ENCODE measurements around the gene TDRD9. TPM values are rescaled to one million over a fixed set of nuclear protein-coding genes. Genes with fewer than 3 reads are reported as not detected.

The TDRD9 gene
- polyA plus RNA-seq, 4 donors, result 1.5 to 3.0 (median 2.8) TPM

DNA sequence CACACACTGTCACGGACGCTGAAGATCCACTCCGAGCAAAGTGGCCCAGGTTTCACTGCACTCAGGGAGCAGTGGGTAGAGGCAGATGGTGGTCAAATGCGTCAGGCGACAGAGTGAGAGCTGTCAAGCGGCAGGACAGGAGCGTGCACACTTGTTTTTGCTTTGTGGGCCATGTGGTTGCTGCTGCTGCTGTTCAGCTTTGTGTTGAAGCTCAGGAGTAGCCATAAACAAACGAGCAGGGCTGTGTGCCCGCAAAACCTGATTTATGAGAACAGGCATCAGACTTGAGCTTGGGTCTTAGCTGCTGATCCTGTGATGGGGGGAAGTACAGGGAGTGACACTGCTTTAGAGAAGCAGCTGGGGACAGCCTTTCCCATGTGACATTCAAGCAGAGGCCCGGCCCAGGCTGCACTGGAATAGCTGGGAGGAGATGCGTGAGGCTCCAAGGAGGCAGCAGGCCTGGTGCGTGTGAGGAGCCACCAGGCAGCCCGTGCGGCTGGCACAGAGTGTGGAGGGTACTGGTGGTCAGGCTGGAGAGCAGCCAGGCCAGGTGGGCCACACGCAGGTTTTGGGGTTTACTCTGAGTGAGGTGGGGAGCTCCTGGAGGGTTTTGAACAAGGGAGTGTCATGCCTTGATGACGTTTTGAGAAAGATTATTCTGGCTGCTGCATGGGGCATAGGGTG, 126.1 kb downstream of the TDRD9 start:
- no peak for DNase-seq (ENCODE audit: low read depth in 4 of 4, low spot score in 2 of 4)

DNA sequence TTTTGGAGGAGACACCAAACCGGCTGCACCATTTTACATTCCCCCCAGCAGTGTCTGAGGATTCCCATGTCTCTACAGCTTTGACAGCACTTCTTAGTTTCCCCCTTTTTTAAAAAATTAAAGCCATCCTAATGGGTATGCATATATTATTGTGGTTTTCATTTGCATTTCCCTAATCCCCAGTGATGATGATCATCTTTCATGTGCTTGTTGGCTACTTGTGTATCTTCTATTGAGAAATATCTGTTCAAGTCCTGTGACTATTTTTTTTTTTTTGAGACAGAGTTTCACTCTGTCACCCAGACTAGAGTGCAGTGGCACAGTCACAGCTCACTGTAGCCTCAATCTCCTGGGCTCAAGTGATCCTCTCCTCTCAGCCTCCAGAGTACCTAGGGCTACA, 134.0 kb downstream of the TDRD9 start:
- no peak for DNase-seq (ENCODE audit: low read depth in 4 of 4, low spot score in 2 of 4)

DNA sequence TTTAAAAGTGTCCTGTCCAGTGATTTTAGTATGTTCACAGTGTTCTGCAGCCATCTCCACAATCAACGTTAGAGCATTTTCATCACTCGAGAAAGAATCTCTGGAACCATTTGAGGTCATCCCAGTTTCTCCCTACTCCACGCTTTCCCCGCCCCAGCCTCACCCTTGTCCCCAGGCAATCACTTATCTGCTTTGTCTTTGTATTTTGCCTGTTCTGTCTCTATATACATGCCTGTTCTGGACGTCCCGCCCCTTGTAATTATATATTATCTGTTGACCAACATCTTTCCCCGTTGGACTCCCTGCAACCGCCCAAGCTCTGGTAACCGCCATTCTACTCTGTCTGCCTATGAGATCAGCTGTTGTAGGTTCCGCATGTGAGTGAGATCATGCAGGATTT, 135.7 kb downstream of the TDRD9 start:
- no peak for DNase-seq (ENCODE audit: low read depth in 4 of 4, low spot score in 2 of 4)

DNA sequence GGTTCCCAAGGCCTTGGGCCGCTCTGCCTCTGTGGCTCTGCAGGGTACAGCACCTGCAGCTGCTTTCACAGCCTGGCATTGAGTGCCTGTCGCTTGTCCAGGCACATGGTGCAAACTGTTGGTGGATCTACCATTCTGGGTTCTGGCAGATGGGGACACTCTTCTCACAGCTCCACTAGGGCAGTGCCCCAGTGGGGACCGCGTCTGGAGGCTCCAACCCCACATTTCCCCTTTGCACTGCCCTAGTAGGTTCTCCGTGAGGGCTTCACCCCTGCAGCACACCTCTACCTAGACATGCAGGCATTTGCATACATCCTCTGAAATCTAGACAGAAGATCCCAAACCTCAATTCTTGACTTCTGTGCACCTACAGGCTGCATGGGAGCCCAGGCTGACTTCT, 138.0 kb downstream of the TDRD9 start:
- DNase-seq (ENCODE audit: low read depth in 4 of 4, low spot score in 2 of 4), result no peak

DNA sequence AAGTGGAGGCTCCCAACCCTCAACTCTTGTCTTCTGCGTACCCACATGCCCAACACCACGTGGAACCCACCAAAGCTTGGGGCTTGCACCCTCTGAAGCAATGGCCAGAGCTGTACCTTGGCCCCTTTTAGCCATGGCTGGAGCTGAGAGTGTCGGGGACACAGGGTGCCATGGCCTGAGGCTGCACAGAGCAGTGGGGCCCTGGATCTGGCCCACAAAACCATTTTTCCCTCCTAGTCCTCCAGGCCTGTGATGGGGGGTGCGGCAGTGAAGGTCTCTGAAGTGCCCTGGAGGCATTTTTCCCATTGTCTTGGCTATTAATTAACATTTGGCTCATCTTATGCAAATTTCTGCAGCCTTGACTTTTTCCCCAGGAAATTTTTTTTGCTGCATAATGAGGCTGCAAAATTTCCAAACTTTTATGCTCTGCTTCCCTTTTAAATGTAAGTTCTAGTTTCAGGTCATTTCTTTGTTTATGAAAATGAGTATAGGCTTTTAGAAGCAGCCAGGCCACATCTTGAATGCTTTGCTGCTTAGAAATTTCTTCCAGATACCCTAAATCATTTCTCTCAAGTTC, 138.6 kb downstream of the TDRD9 start:
- DNase-seq (ENCODE audit: low read depth in 4 of 4, low spot score in 2 of 4), result no peak

DNA sequence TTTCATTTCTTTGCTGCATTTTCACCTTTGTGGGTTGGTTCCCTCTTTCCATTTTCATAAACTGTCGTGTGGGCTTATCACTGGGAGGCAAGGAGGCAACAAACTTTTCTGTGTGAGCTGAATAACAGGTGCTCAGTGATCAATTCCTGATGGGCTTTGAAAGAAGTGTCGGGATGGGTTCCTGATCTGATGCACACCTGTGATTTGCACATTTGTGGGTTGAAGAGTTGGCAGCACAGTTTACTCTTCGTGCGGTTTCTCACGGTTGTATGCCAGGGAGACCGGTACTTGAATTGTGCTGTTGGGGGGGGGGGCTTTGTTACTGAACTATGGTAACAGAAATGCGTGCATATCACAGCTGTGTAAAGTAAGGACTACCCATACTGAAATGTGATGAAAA, 141.3 kb downstream of the TDRD9 start:
- no peak for DNase-seq (ENCODE audit: low read depth in 4 of 4, low spot score in 2 of 4)

DNA sequence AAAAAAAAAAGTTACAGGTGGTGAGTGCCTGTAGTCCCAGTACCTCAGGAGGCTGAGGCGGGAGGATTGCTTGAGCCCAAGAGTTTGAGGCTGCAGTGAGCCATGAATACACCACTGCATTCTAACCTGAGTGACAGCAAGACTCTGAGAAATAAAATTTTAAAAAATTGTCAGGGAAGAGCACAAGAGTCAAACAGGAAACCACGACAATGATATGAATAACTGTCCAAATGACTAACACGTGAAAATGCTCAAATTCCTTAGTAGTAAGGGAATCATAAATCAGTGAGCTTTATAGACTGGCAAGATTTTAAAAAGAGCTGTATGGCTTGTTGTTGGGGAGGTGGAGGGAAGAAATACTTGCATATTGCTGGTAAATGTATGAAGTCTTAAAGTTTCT, 144.3 kb downstream of the TDRD9 start:
- DNase-seq (ENCODE audit: low read depth in 4 of 4, low spot score in 2 of 4), result no peak

DNA sequence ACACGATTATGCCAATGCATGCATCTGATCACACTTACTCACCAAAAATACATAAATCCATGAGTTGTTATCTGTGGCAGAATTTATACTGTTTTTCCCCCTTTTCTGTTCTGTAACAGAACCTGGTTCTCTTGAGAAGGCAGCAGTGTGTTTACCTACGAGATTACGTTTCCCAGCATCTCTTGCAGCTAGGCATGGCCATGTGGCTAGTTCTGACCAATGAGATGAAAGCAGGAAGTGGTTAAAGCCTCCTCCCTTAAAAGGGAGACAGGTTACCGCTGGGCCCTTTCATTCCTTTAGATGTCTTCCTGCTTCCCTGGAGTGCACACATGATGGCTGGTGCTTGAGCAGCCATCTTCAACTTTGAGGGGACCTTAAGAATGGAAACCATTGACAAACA, 145.5 kb downstream of the TDRD9 start:
- no peak for DNase-seq (ENCODE audit: low read depth in 4 of 4, low spot score in 2 of 4)

DNA sequence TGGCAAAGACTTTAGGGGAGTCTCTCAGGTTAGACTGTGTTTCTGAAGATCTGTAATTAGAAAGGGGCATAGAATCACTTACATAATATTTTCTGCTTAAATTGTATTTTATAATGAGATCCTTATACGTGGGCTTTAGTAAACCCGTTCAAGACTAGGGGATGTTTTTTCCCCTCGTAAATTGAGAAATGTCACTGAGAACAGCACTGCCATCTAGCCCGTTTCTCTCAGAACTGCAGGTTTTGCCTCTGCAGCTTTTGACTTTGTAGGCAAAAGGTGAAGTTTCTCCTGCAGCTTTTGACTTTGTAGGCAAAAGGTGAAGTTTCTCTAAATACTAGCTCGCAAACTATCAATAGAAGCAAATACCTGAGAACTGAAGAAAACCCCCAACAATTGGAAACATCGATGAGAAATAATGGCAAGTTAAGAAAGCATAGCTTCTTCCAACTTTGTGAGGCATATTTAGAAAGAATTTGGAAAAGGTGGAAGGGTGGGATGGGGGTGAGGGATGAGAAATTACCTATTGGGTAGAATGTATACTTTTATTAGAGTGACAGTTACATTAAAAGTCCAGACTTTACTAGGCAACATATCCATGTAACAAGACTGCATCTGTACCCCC, 147.4 kb downstream of the TDRD9 start:
- DNase-seq (ENCODE audit: low read depth in 4 of 4, low spot score in 2 of 4), result no peak

DNA sequence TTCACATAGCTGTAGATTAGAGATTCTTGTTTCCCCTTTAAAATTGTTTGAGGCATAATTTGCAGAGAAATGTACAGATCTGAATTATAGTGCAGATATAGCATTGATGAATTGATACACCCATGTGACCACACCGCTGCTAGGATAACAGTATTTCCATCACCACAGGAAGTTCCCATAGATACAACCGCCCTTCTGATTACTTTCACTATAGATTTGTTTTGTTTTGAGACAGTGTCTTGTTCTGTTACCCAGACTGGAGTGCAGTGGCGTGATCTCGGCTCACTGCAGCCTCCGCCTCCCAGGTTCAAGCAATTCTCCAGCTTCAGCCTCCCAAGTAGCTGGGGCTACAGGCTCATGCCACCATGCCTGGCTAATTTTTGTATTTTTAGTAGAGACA, 148.5 kb downstream of the TDRD9 start:
- no peak for DNase-seq (ENCODE audit: low read depth in 4 of 4, low spot score in 2 of 4)

DNA sequence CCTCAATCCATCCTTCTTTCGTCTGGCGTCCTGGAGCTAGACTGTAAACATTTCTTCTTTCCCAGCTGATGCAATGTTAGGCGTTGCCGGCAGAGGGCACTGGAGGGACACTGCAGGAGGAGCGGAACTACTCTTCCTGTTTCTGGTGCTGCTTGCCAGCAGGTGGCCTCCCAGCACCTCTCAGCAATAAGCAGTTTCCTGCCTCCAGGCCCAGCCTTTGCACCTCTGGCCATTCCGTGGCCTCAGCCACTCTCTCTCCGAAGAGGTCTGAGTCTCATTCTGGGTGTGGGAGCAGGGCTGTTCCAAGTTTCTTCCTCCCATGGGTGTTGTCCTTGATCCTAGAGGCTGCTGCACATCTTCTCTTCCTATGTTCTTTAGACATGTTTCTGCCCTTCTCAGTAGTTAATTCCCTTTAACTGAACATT, 149.8 kb downstream of the TDRD9 start:
- DNase-seq (ENCODE audit: low read depth in 4 of 4, low spot score in 2 of 4), result peak; percentile 63 to 85 (median 71)

DNA sequence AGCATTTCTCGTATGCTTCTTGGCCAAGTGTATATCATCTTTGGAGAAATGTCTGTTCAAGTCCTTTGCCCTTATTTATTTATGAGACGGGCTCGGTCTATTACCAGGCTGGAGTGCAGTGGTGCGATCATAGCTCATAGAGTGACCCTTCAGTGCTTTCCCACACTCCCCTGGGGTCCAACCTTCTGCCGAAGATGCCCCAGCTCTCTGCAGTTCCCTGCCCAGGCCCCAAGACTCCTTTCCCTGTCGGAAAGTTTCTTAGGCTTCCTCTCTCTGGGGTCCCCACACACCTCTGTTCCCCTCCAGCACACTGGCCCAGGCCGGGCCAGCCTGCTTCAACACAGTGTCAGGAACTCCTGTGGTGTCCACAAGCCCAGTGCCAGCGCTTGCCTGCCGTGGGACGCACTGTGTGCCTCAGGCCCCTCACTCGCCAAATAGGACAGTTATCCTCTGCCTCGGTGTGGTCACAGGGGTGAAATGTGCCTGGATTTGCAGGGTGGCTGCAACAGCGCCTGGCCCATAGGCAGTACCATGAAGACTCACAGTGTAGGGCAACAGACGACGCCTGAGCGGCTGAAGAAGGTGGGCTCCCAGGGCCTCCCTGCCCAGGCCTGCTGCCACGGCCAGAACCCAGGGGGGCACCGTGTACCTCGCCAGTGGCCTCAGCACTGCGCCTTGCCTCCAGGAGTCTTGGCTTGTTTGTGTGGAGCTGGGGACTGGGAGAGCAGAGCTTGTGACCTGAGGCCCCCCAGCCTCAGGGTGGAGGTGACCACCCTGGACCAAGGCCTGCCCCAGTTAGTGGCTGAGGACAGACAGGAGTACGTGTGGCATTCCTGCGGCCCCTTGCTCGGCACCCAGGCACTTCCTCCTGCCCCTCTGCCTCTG, 152.4 kb downstream of the TDRD9 start:
- DNase-seq (ENCODE audit: low read depth in 4 of 4, low spot score in 2 of 4), result no peak

DNA sequence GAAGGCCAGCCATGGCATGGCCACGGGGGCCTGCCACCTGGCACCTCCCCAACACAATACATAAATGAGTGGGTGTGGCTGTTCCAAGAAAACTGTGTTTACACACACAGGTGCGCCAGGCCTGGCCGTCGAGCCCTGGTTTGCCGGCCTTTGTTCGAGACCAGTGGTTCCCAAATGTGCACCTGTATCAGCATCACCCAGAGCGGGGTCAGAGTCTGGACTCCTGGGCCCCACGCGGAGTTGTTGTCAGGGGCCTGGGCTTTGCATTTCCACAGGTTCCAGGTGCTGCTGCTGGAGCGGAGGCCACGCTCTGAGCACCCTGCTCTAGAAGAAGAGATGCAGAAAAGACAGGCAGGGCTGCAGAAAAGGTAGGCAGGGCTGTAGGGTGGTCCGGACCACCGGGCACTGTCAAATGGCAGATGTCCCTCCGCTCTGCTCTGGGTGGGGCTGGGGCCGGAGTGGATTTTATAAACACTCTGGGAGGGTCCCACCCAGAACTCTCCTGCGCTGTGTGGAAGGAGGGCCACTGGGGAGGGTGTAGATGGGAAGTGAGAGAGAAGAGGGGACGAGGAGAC, 153.1 kb downstream of the TDRD9 start:
- no peak for DNase-seq (ENCODE audit: low read depth in 4 of 4, low spot score in 2 of 4)

DNA sequence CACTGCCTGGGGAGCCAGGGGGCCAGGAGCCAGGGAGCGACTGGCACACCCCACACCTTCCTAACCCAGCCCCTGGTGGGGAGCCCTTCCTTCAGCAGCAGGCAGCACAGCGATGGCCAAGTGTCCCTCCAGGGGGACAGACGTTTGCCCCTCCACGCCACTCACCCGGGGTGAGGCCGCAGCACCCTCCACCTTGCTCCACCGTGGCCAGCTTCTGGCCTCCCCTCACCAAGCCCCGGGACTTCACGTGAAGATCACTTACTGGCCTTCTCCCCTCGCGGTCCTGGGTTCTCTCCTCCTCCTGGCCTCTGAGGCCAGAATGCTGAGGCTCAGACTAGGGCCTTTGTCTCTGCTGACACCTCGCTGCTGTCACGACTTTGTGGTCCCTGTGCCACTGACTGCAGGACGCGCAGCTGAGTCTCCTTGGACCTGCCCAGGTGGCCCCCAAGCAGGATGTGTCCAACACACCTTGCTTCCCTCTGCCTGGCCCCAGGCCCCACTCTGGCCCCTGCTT, 153.8 kb downstream of the TDRD9 start:
- no peak for DNase-seq (ENCODE audit: low read depth in 4 of 4, low spot score in 2 of 4)

DNA sequence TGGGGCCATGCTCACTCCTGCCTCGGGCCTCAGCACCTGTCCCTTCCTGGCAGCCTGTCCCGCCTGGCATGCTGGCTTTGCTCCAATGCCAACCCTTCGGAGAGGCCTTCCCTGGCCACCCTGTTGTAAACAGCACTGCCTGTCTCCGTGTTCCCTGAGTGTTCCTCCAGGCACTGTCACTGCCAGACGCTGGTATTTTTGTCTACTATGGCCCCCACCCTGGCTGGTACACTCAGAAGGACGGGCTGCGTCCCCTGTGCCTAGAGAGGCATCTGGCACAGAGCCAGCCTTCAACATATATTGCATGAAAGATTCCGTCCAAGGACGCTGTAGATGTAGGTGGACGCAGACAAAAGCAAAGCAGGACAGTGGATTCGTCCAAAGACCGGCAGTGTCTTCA, 154.6 kb downstream of the TDRD9 start:
- no peak for DNase-seq (ENCODE audit: low read depth in 4 of 4, low spot score in 2 of 4)

DNA sequence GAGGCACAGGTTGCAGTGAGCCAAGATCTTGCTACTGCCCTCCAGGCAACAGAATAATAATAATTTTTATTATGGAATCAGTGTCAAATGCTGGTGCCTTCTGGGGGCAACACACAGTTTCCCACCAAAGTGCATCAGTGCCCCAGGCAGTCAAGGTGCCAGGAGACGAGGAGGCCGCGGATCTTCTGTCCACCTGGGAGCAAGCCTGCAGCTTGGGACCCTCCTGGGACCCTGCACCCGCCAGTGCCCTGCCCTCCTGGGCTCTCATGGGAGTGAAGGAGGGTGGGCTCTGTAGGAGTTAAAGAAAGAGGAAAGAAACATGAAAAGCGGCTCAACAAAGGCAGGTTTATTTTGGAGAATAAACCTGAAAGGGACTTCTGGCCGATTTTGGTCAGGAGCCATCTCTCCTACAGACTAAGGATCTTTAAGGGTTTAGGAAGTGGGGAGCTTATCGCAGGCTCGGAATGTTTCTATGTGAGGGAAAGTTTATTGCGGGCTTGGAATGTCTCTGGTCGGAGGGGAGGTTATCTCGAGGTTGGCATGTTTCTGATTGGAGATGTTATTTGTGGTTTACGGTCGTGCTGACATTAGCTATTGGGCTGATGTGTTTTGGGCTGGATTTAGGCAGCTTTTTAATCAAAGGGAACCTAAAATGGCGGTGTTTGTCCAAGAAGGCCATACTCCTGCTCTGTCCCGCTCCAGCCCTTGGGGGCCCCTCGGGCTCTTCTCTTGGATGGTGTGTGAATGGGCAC, 156.2 kb downstream of the TDRD9 start:
- DNase-seq (ENCODE audit: low read depth in 4 of 4, low spot score in 2 of 4), result peak in 2 of 4 donors; percentile 16 to 34

DNA sequence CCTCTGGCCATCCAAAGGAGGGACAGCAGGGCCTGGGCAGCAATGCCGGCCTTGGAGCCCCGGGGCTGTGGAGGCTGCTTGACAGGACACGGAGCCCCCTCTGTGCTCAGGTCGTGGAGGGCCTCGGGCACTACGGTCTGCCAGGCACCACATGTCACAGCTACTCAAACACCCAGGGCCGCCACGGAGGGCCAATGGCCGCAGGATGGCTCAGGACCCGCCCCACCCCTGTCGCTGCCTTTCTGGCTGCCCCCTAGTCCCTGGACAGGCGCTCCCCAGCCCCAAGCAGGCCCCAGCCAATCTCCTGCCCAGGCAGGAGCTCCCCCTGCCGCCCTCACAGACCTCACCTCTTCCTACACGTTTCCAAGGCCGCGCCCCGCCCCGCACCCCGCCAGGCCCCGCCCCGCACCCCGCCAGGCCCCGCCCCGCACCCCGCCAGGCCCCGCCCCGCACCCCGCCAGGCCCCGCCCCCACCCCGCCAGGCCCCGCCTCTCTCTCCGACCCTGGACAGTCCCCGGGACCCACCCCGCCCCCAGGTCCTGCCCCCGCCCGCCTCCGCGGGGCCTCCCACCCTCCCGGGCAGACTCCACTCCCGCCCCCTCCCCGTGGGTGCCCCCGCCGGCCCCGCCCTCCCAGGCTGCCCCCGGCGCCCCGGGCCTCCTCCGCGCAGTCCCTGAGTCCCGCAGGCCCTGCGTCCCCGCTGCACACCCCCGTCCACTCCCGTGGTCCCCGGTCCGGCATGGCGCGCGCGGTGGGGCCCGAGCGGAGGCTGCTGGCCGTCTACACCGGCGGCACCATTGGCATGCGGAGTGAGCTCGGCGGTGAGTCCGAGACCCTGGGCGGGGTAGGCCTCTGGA, 157.0 kb downstream of the TDRD9 start, which contains the start of gene ASPG:
Gene ASPG, plus strand, starts transcription at position 669 of the 857 bp plus-strand sequence. Its CDS starts 71 bp downstream, at position 740.
- no peak for DNase-seq (ENCODE audit: low read depth in 4 of 4, low spot score in 2 of 4)

DNA sequence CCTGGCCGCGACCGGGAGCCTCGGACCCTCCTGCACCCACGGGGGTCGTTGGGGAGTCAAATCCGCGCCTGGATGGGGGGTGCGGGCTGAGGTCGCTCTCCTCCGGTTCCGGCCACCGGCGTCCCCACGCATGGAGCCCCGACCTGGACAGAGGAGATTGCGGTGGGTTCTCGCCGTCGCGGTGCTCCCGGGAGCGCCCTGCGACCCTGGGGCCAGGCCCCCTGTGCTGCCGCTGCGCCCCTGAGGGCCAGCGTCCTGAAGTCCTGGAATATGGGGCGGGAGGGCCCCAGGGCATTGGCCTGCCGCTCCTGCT, 157.6 kb downstream of the TDRD9 start:
- DNase-seq (ENCODE audit: low read depth in 4 of 4, low spot score in 2 of 4), result no peak

DNA sequence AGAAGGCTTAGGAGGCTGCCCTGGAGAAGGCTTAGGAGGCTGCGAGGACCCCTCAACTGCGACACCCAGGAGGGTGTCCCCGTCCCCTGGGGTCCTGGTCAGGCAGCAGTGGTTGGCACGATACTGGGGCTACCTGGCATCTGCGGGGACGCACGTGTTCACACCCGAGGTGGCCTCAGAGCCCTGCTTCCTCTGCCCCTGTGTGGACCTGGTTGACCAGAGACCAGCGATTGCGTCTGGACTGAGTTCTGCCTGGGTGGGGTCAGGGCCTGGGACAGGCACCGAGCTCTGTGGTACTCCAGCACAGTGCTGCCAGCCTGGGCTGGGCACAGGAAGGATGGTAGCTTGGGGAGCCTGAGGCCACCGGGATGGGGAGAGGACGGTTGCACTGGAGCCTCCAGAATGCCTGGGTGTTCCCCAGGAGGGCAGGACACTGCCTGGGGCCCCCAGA, 158.0 kb downstream of the TDRD9 start:
- no peak for DNase-seq (ENCODE audit: low read depth in 4 of 4, low spot score in 2 of 4)

Measured in left renal cortex interstitium (tissue), 4 donors.